ENCODE results near the gene GRM7.

DNA sequence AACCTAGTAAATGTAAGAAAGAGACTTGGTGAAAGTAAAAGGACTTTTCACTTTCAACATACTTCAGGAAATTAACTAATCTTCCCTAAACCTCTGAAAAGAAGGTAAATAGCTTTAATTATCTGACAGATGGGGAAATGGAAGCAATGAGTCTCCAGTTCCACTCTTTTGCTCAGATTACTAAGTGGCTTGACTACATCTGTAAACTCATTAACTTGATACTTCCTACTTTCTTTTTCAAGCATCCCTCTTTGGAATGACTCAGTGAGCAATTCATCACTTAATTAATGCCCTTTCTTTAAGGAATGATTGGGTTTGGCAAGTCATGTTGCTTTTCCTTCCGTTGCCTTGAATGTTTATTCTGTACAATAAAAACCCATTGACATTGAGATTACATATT lies 234.2 kb downstream of the GRM7 start:
- TF ChIP-seq, protein P1, sequence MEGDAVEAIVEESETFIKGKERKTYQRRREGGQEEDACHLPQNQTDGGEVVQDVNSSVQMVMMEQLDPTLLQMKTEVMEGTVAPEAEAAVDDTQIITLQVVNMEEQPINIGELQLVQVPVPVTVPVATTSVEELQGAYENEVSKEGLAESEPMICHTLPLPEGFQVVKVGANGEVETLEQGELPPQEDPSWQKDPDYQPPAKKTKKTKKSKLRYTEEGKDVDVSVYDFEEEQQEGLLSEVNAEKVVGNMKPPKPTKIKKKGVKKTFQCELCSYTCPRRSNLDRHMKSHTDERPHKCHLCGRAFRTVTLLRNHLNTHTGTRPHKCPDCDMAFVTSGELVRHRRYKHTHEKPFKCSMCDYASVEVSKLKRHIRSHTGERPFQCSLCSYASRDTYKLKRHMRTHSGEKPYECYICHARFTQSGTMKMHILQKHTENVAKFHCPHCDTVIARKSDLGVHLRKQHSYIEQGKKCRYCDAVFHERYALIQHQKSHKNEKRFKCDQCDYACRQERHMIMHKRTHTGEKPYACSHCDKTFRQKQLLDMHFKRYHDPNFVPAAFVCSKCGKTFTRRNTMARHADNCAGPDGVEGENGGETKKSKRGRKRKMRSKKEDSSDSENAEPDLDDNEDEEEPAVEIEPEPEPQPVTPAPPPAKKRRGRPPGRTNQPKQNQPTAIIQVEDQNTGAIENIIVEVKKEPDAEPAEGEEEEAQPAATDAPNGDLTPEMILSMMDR (IDR thresholded peaks at IDR 0.05; ENCODE audit: low read depth, low read length, poor library complexity, severe bottlenecking), result no peak
- no peak for TF ChIP-seq EZH2phosphoT487 (IDR thresholded peaks at IDR 0.05; ENCODE audit: borderline replicate concordance, low read length)

Measured in DOHH2 (cell line).